ENCODE measurements around the gene MSX1. TPM values are rescaled to one million over a fixed set of nuclear protein-coding genes. Genes with fewer than 3 reads are reported as not detected.

MSX1 gene
- total RNA-seq, 1 experiment from 2014 or later = not detected

DNA sequence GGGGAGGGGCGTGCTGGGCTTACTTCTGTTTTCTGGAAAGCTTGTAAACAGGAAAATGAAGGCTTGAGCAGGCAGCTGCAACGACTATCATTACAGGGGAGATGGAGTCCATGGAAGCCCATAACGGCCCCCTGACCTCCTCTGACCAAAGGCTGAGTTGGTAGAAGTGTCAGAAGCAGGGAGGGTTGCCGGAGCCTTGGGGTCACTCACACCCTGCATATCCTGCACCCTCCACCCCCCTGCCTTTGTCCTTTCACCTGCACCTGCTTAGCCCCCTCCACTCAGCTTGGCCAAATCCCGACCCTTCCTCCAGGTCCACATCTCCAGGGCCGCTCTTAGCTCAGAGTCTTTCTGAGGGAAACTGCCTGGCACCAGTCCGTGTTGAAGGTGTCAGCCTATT, 12.5 kb upstream of the MSX1 start:
- Histone ChIP-seq H3K27me3 (ENCODE audit: insufficient read depth, low read length) (peaks cover 21% of the 10 kb centered on the region), H3K9ac (ENCODE audit: extremely low read depth, insufficient read length, low read length) (no peak overlapping the region), H3K79me1 (ENCODE audit: insufficient read depth, low read depth, low read length, poor library complexity, severe bottlenecking) (no peaks in the 10 kb centered on the region), H3K56ac (ENCODE audit: insufficient read length, low read depth, low read length) (no peak overlapping the region), H3K23ac (ENCODE audit: insufficient read length, low read depth, low read length) (no peak overlapping the region), H2BK120ac (ENCODE audit: low read depth, low read length, poor library complexity, severe bottlenecking) (no peak overlapping the region), H4K5ac (ENCODE audit: insufficient read length, low read depth, low read length) (no peak overlapping the region), H3K79me2 (ENCODE audit: insufficient read depth, low read length) (no peaks in the 10 kb centered on the region), H3K9me3 (ENCODE audit: control insufficient read depth, low read depth, low read length) (no peaks in the 10 kb centered on the region), H3K23me2 (ENCODE audit: insufficient read length, low read depth, low read length, poor library complexity, severe bottlenecking) (no peaks in the 10 kb centered on the region), H3K4me1 (ENCODE audit: insufficient read depth, low read length) (no peaks in the 10 kb centered on the region), H2BK20ac (ENCODE audit: low read depth, low read length, poor library complexity, severe bottlenecking) (no peak overlapping the region), H3K18ac (ENCODE audit: insufficient read length, low read depth, low read length) (no peak overlapping the region), H4K20me1 (ENCODE audit: control insufficient read depth, insufficient read depth, insufficient read length) (no peaks in the 10 kb centered on the region), H4K8ac (replicated peaks; ENCODE audit: insufficient read length, low read depth, low read length) (no peak overlapping the region), H2BK12ac (ENCODE audit: insufficient read length, low read depth, low read length) (no peak overlapping the region), H3T11ph (ENCODE audit: low read length) (no peak overlapping the region), H2AFZ (ENCODE audit: low read length) (no peak overlapping the region), H3K4ac (ENCODE audit: low read depth, low read length) (no peak overlapping the region), H4K91ac (ENCODE audit: insufficient read length, low read depth, low read length) (no peak overlapping the region), H2BK15ac (ENCODE audit: low read depth, low read length) (no peak overlapping the region), H3K4me2 (ENCODE audit: insufficient read depth, insufficient read length, low read length) (no peak overlapping the region), H2AK5ac (ENCODE audit: insufficient read length, low read length) (no peak overlapping the region), H3K14ac (ENCODE audit: insufficient read depth, low read length) (no peak overlapping the region), H2BK5ac (ENCODE audit: insufficient read length, low read length) (no peak overlapping the region), H3K27ac (ENCODE audit: insufficient read length, low read depth, low read length) (no peak overlapping the region)
- H3K27me3 Mint-ChIP-seq (ENCODE audit: low read depth) = peaks cover 99% of the 10 kb centered on the region
- H3K4me3 Mint-ChIP-seq = no peak overlapping the region
- TF ChIP-seq, protein P1, sequence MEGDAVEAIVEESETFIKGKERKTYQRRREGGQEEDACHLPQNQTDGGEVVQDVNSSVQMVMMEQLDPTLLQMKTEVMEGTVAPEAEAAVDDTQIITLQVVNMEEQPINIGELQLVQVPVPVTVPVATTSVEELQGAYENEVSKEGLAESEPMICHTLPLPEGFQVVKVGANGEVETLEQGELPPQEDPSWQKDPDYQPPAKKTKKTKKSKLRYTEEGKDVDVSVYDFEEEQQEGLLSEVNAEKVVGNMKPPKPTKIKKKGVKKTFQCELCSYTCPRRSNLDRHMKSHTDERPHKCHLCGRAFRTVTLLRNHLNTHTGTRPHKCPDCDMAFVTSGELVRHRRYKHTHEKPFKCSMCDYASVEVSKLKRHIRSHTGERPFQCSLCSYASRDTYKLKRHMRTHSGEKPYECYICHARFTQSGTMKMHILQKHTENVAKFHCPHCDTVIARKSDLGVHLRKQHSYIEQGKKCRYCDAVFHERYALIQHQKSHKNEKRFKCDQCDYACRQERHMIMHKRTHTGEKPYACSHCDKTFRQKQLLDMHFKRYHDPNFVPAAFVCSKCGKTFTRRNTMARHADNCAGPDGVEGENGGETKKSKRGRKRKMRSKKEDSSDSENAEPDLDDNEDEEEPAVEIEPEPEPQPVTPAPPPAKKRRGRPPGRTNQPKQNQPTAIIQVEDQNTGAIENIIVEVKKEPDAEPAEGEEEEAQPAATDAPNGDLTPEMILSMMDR (conservative IDR thresholded peaks at IDR 0.05) = no peak
- H3K36me3 Mint-ChIP-seq (ENCODE audit: insufficient read depth in 1 of 3, low read depth in 3 of 3) = peaks cover 0 to 1% (median 0%) of the 10 kb centered on the region in 3 experiments; a peak in 1 of 7 replicates
- WGBS (ENCODE audit: extremely low coverage, insufficient read length, low lambda C conversion rate) = no CpG with 5 or more reads among the region's 7 CpGs
- DNase-seq = no peak
- no peak overlapping the region for H3K27ac Mint-ChIP-seq
- peaks cover 0 to 4% of the 10 kb centered on the region in 2 experiments; a peak in 1 of 4 replicates for H3K4me1 Mint-ChIP-seq
- no peaks in the 10 kb centered on the region; a peak in 1 of 5 replicates for H3K9me3 Mint-ChIP-seq

Measured in H9 (cell line).